K562 (cell line): ENCODE data around the gene ABHD10. TPM values are rescaled to one million over a fixed set of nuclear protein-coding genes. Genes with fewer than 3 reads are reported as not detected.

Experiments used
- ATAC-seq: fragments of 200-7000 bp; cut with Tn5 transposase; 3 replicates; pipeline ENCODE4 v1.9.1; 2020; ENCODE audit warnings: moderate library complexity
- BruUV-seq: library from RNA; stranded (reverse); fragments of 400-500 nt; replicated peaks from 2 replicates; lab custom pipeline; 2021; lab: Mats Ljungman, UMichigan
- CTCF ChIA-PET: fragments of 300-600 bp; formaldehyde crosslinking; extraction: SDS; loops from one replicate; lab custom pipeline; 2021; ENCODE audit warnings: low intra/inter-chr PET ratio; lab: Yijun Ruan, JAX
- POLR2A ChIA-PET: fragments of 300-600, 350-650 bp; sonication (Branson Sonifier 250); formaldehyde crosslinking; extraction: SDS; loops from one replicate; lab custom pipeline; 2021; ENCODE audit warnings: antibody characterized with exemption, inconsistent platforms; lab: Yijun Ruan, JAX
- DNase-seq, 4 experiments: peaks; one replicate each; pipeline versions ENCODE4 v3.0.0 to v3.0.0-alpha.2; 2011 to 2018; ENCODE audit warnings: low spot score in 3 of 4, mixed read lengths in 3 of 4; ENCODE audit errors: extremely low read depth in 1 of 4
- FAIRE-seq: peaks from 2 replicates; lab custom pipeline; 2011; peaks lifted over from hg19 to GRCh38; lab: Jason Lieb, UNC
- H2AFZ ChIP-seq: 2 replicates; pipeline ENCODE4 v1.6.0; 2011; ENCODE audit warnings: low read depth, low read length, control low read depth, inconsistent platforms
- H3K27ac ChIP-seq: fragments of 200-600 bp; 3 replicates; pipeline ENCODE4 v1.8.0; 2011; ENCODE audit warnings: low read depth, mild to moderate bottlenecking, control low read depth, inconsistent platforms, low read length, moderate library complexity, mixed read lengths; ENCODE audit errors: extremely low read depth
- H3K27me3 ChIP-seq, 2 experiments: fragments of 300-600 bp in 1 of 2; 2 replicates in 1 of 2; 3 replicates in 1 of 2; pipeline versions ENCODE4 v1.6.0 to v1.8.0; 2011; ENCODE audit warnings: inconsistent platforms in 2 of 2, low read length in 2 of 2, mild to moderate bottlenecking in 1 of 2, mixed read lengths in 1 of 2, moderate library complexity in 1 of 2; ENCODE audit not compliant: control insufficient read depth in 2 of 2, insufficient read depth in 2 of 2
- H3K36me3 ChIP-seq: fragments of 300-600 bp; 3 replicates; pipeline ENCODE4 v1.8.0; 2011; ENCODE audit warnings: mild to moderate bottlenecking, low read length, inconsistent platforms; ENCODE audit not compliant: control insufficient read depth, insufficient read depth
- H3K4me1 ChIP-seq, 2 experiments: fragments of 200-600 bp in 1 of 2; replicated peaks in 1 of 2; 2 replicates in 1 of 2; 3 replicates in 1 of 2; pipeline versions ENCODE4 v1.5.1 to v1.8.0; 2011; ENCODE audit warnings: inconsistent platforms in 2 of 2, low read length in 2 of 2, mild to moderate bottlenecking in 1 of 2, mixed read lengths in 1 of 2, moderate library complexity in 1 of 2; ENCODE audit not compliant: control insufficient read depth in 2 of 2, insufficient read depth in 2 of 2
- H3K4me2 ChIP-seq: 2 replicates; pipeline ENCODE4 v1.6.1; 2011; ENCODE audit warnings: low read length, control low read depth, inconsistent platforms, mixed read lengths; ENCODE audit not compliant: insufficient read depth
- H3K4me3 ChIP-seq: fragments of 200-600 bp; sonication (generic), shearing (Covaris generic); 2 replicates; pipeline ENCODE4 v1.5.1; 2016; ENCODE audit warnings: control low read depth, inconsistent platforms
- H3K79me2 ChIP-seq: fragments of 200-600 bp; 3 replicates; pipeline ENCODE4 v1.8.0; 2011; ENCODE audit warnings: low read length, inconsistent platforms; ENCODE audit not compliant: control insufficient read depth, insufficient read depth
- H3K9ac ChIP-seq, 2 experiments: 2 replicates each; pipeline versions ENCODE4 v1.6.0 to v1.6.1; 2011; ENCODE audit warnings: low read depth in 2 of 2, low read length in 2 of 2, control low read depth in 1 of 2, inconsistent platforms in 1 of 2, mild to moderate bottlenecking in 1 of 2, mixed read lengths in 1 of 2; ENCODE audit not compliant: insufficient read depth in 1 of 2
- H3K9me1 ChIP-seq: one replicate; pipeline ENCODE4 v1.6.0; 2011; ENCODE audit warnings: inconsistent platforms, mild to moderate bottlenecking, low read length, moderate library complexity; ENCODE audit not compliant: control insufficient read depth, insufficient read depth
- H3K9me3 ChIP-seq: replicated peaks from 2 replicates; pipeline ENCODE4 v1.5.1; 2011; ENCODE audit warnings: low read depth, low read length, inconsistent platforms; ENCODE audit not compliant: control insufficient read depth, insufficient read depth
- H4K20me1 ChIP-seq: replicated peaks from 2 replicates; pipeline ENCODE4 v1.6.1; 2011; ENCODE audit warnings: low read length, inconsistent platforms, mixed read lengths; ENCODE audit not compliant: control insufficient read depth, insufficient read depth
- CC2D1A ChIP-seq: fragments of 450-650 bp; IDR thresholded peaks from 2 replicates; pipeline ENCODE4 v1.6.1; 2017; ENCODE audit warnings: mild to moderate bottlenecking
- GABPB2 ChIP-seq: fragments of 250-450 bp; sonication (Bioruptor Pico); conservative IDR thresholded peaks from 2 replicates; pipeline ENCODE4 v1.5.1; 2021; ENCODE audit warnings: mild to moderate bottlenecking
- HDAC1 ChIP-seq, 2 experiments: fragments of 450-650 bp; IDR thresholded peaks; 2 replicates each; pipeline ENCODE4 v1.6.1; 2016 to 2017; ENCODE audit warnings: inconsistent platforms in 1 of 2, mild to moderate bottlenecking in 1 of 2, moderate library complexity in 1 of 2
- HNRNPH1 ChIP-seq: fragments of 200-400 bp; formaldehyde crosslinking; optimal IDR thresholded peaks from 2 replicates; pipeline ENCODE3; 2017; ENCODE audit warnings: low read depth, mild to moderate bottlenecking, low read length, moderate library complexity
- JUND ChIP-seq, 2 experiments: IDR thresholded peaks; 2 replicates in 1 of 2; 3 replicates in 1 of 2; pipeline ENCODE4 v1.6.1; 2011; ENCODE audit warnings: borderline replicate concordance in 2 of 2, low read depth in 2 of 2, low read length in 2 of 2, improper control_type of control experiment in 1 of 2, missing biosample characterization in 1 of 2, missing genetic modification characterization in 1 of 2, missing genetic modification reagents in 1 of 2
- KAT8 ChIP-seq: fragments of 450-650 bp; IDR thresholded peaks from 2 replicates; pipeline ENCODE4 v1.6.1; 2016; ENCODE audit warnings: low read depth, mild to moderate bottlenecking
- LARP7 ChIP-seq: fragments of 450-650 bp; IDR thresholded peaks from 2 replicates; pipeline ENCODE4 v1.6.1; 2016
- PHTF2 ChIP-seq: fragments of 250-450 bp; sonication (Bioruptor Pico); IDR thresholded peaks from 2 replicates; pipeline ENCODE4 v1.5.0; 2021; ENCODE audit warnings: mild to moderate bottlenecking
- POLR2G ChIP-seq: fragments of 200-400 bp; formaldehyde crosslinking; IDR thresholded peaks from 2 replicates; pipeline ENCODE4 v1.6.1; 2017; ENCODE audit warnings: low read depth, mild to moderate bottlenecking, antibody characterized with exemption, low read length, moderate library complexity
- PRMT5 ChIP-seq: sonication (generic); formaldehyde crosslinking; IDR thresholded peaks from 2 replicates; pipeline ENCODE4 v1.5.0; 2020; ENCODE audit warnings: missing genetic modification reagents
- PTRF ChIP-seq: fragments of 450-650 bp; IDR thresholded peaks from 2 replicates; pipeline ENCODE4 v1.6.1; 2016; ENCODE audit warnings: mild to moderate bottlenecking, missing genetic modification characterization, missing compliant biosample characterization
- RFX7 ChIP-seq: fragments of 250-450 bp; sonication (Bioruptor Pico); IDR thresholded peaks from 2 replicates; pipeline ENCODE4 v1.5.1; 2021; ENCODE audit warnings: mild to moderate bottlenecking
- ZC3H11A ChIP-seq: IDR thresholded peaks from 2 replicates; pipeline ENCODE4 v1.6.1; 2012; ENCODE audit warnings: low read depth, low read length, improper control_type of control experiment
- ZEB2 ChIP-seq: fragments of 450-650 bp; IDR thresholded peaks from 2 replicates; pipeline ENCODE4 v1.6.1; 2016
- ZNF280B ChIP-seq: fragments of 250-450 bp; sonication (Bioruptor Pico); IDR thresholded peaks from 2 replicates; pipeline ENCODE4 v1.5.1; 2021; ENCODE audit warnings: mild to moderate bottlenecking
- ZNF41 ChIP-seq: fragments of 250-450 bp; sonication (Bioruptor Pico); conservative IDR thresholded peaks from 2 replicates; pipeline ENCODE4 v1.4.0; 2020; ENCODE audit warnings: mild to moderate bottlenecking
- WGBS: fragments of 100-300 bp; shearing (Covaris generic); methylation state at CpG from one replicate; pipeline ENCODE4 v1.1.6; 2016; ENCODE audit warnings: low coverage, mixed read lengths; ENCODE audit not compliant: insufficient coverage; ENCODE audit errors: missing lambda C conversion rate; 5-methylcytosine and 5-hydroxymethylcytosine counted together
- in situ Hi-C: fragments of 300-500 bp; cut with MboI; formaldehyde crosslinking; loops from 4 replicates; pipeline ENCODE4 v1.15.0; 2018; ENCODE audit warnings: inconsistent platforms, mixed read lengths
- intact Hi-C: fragments of 100-400 bp; cut with micrococcal nuclease; formaldehyde crosslinking; loops from 2 replicates; pipeline ENCODE4 v1.14.2; 2022
- polyA plus RNA-seq, 8 experiments: library from polyadenylated mRNA; depleted of rRNA in 4 of 8; stranded (reverse) in 5 of 8; unstranded in 3 of 8; fragments of >200 nt; fragmentation: Nextera tagmentation in 2 of 8; fragmentation: Illumina TruSeq in 1 of 8; extraction: Ambion mirVana in 2 of 8; extraction: Trizol in 1 of 8; gene quantifications; 2 replicates each; pipeline versions ENCODE4 v1.2.1 to v1.2.3, GENCODE V29; 2011 to 2014; ENCODE audit warnings: inconsistent platforms in 1 of 8, missing spikeins in 1 of 8
- total RNA-seq, 7 experiments: library from RNA; depleted of rRNA in 6 of 7; stranded (reverse); fragments of >200 nt in 6 of 7; fragmentation: Illumina TruSeq in 2 of 7; extraction: Trizol in 2 of 7; gene quantifications; 2 replicates each; pipeline versions ENCODE4 v1.2.1 to v1.2.3, GENCODE V29; 2011 to 2021; ENCODE audit warnings: low replicate concordance in 1 of 7
- TF ChIP-seq, protein P1 (sequence below): sonication (generic); formaldehyde crosslinking; IDR thresholded peaks from 2 replicates; pipeline ENCODE4 v1.8.0; 2022; ENCODE audit warnings: missing genetic modification reagents, mild to moderate bottlenecking, moderate library complexity, borderline replicate concordance
- TF ChIP-seq, protein P2 (sequence below): fragments of 450-650 bp; formaldehyde crosslinking; IDR thresholded peaks from 2 replicates; pipeline ENCODE4 v1.4.0; 2022; ENCODE audit warnings: missing genetic modification characterization
- TF ChIP-seq, protein P3 (sequence below), 2 experiments: fragments of 250-450 bp in 1 of 2; fragments of 450-650 bp in 1 of 2; sonication (Bioruptor Pico) in 1 of 2; IDR thresholded peaks; 2 replicates each; pipeline versions ENCODE4 v1.6.1 to v1.8.0; 2016 to 2021; ENCODE audit warnings: mild to moderate bottlenecking in 2 of 2, moderate library complexity in 2 of 2, missing compliant biosample characterization in 1 of 2, missing genetic modification characterization in 1 of 2

The ABHD10 gene
- total and polyA plus RNA-seq, 9 of the 15 experiments (the other 6 are each of a cell fraction or from before 2014, with no cell fraction given) = 6.1 to 29.5 (median 11.5) TPM

DNA sequence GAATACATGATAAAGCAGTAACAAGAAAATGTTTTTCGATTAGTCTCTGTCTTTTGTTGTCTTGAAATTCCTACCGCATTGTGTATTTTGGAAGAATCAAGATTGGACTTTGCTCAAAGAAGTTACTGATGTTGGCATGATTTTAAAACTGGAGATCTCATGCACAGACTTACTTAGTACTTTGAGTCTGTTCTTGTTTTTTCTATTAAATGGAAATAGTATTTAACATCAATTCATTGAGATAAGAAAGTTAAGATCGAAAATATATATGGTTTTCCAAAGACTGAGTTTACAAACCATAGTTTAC lies 2.6 kb downstream of the ABHD10 start:
- DNase-seq = no peak
- Histone ChIP-seq H3K27me3 (no peaks in the 10 kb centered on the region), H3K4me1 (no peaks in the 10 kb centered on the region; a peak in 2 of 5 replicates), H3K4me3 (no peak overlapping the region), H3K9me3 (no peaks in the 10 kb centered on the region), H3K27ac (no peak overlapping the region), H3K9ac (no peak overlapping the region), H3K36me3 (peaks cover 12% of the 10 kb centered on the region; the same call in 1 of the 3 replicates), H3K79me2 (peaks cover 25% of the 10 kb centered on the region), H3K9me1 (no peaks in the 10 kb centered on the region), H4K20me1 (no peaks in the 10 kb centered on the region), H2AFZ (no peak overlapping the region), H3K4me2 (no peak overlapping the region)
- ATAC-seq = no peak
- WGBS = 71% methylated on average over 1 of the region's 3 CpGs
- in situ Hi-C loops (no loop called here), intact Hi-C loops (no loop called here)
- FAIRE-seq = no peak
- CTCF ChIA-PET = no interaction called here
- no TSS peak for BruUV-seq
- POLR2A ChIA-PET = no interaction called here
- TF ChIP-seq, protein P1, sequence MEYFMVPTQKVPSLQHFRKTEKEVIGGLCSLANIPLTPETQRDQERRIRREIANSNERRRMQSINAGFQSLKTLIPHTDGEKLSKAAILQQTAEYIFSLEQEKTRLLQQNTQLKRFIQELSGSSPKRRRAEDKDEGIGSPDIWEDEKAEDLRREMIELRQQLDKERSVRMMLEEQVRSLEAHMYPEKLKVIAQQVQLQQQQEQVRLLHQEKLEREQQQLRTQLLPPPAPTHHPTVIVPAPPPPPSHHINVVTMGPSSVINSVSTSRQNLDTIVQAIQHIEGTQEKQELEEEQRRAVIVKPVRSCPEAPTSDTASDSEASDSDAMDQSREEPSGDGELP (CRISPR knock-in tag) = no peak
- TF ChIP-seq ZC3H11A = no peak
- no peak for TF ChIP-seq RFX7 (CRISPR knock-in tag)
- TF ChIP-seq CC2D1A = no peak
- TF ChIP-seq ZNF41 = no peak
- no peak for TF ChIP-seq JUND (IDR thresholded peaks at IDR 0.05; ENCODE audit: borderline replicate concordance, low read depth, low read length)
- no peak for TF ChIP-seq JUND (tag; IDR thresholded peaks at IDR 0.05; ENCODE audit: borderline replicate concordance, low read depth, low read length)
- TF ChIP-seq PTRF (tag) = no peak
- no peak for TF ChIP-seq LARP7
- TF ChIP-seq KAT8 = no peak
- no peak for TF ChIP-seq ZEB2
- no peak for TF ChIP-seq ZNF280B (CRISPR knock-in tag)
- no peak for TF ChIP-seq PHTF2 (CRISPR knock-in tag)
- TF ChIP-seq, protein P2, sequence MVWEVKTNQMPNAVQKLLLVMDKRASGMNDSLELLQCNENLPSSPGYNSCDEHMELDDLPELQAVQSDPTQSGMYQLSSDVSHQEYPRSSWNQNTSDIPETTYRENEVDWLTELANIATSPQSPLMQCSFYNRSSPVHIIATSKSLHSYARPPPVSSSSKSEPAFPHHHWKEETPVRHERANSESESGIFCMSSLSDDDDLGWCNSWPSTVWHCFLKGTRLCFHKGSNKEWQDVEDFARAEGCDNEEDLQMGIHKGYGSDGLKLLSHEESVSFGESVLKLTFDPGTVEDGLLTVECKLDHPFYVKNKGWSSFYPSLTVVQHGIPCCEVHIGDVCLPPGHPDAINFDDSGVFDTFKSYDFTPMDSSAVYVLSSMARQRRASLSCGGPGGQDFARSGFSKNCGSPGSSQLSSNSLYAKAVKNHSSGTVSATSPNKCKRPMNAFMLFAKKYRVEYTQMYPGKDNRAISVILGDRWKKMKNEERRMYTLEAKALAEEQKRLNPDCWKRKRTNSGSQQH (CRISPR knock-in tag) = no peak
- no peak for TF ChIP-seq HNRNPH1
- no peak for TF ChIP-seq POLR2G
- no peak for TF ChIP-seq HDAC1 (IDR thresholded peaks at IDR 0.05)
- TF ChIP-seq, protein P3, sequence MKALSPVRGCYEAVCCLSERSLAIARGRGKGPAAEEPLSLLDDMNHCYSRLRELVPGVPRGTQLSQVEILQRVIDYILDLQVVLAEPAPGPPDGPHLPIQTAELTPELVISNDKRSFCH (CRISPR knock-in tag; IDR thresholded peaks at IDR 0.05) = no peak
- TF ChIP-seq, protein P3 (tag; IDR thresholded peaks at IDR 0.05) = no peak
- no peak for TF ChIP-seq PRMT5
- TF ChIP-seq GABPB2 = no peak
